K562 (cell line): ENCODE measurements around the gene DUS3L.

Source experiments
- BCL6 ChIP-seq: fragments of 250-450 bp; sonication (Bioruptor Pico); IDR thresholded peaks from 2 replicates; pipeline ENCODE4 v1.4.0; 2020
- CHCHD3 ChIP-seq: fragments of 250-450 bp; sonication (Bioruptor Pico); IDR thresholded peaks from 2 replicates; pipeline ENCODE4 v2.1.2; 2022; ENCODE audit warnings: mild to moderate bottlenecking
- GABPA ChIP-seq: fragments of 200-800 bp; sonication (Bioruptor generic); conservative IDR thresholded peaks from 2 replicates; pipeline ENCODE4 v1.6.1; 2016; ENCODE audit warnings: low read depth, missing genetic modification characterization, missing compliant biosample characterization
- RAD21 ChIP-seq, 2 experiments: fragments of 250-450 bp in 1 of 2; fragments of 450-650 bp in 1 of 2; sonication (Bioruptor Pico) in 1 of 2; formaldehyde crosslinking in 1 of 2; IDR thresholded peaks in 1 of 2; conservative IDR thresholded peaks in 1 of 2; 2 replicates each; pipeline versions ENCODE4 v1.4.0 to v1.8.0; 2020 to 2022; ENCODE audit warnings: mild to moderate bottlenecking in 2 of 2, moderate library complexity in 1 of 2
- TRIM28 ChIP-seq: fragments of 450-650 bp; IDR thresholded peaks from 2 replicates; pipeline ENCODE4 v1.6.1; 2017
- ZNF764 ChIP-seq: fragments of 250-450 bp; sonication (Bioruptor Pico); IDR thresholded peaks from 2 replicates; pipeline ENCODE4 v1.4.0; 2020; ENCODE audit warnings: low read depth, mild to moderate bottlenecking, moderate library complexity
- TF ChIP-seq, protein P1 (sequence below), 3 experiments: IDR thresholded peaks in 2 of 3; conservative IDR thresholded peaks in 1 of 3; 2 replicates each; pipeline ENCODE4 v1.5.1; 2011 to 2012; ENCODE audit warnings: low read length in 3 of 3, mild to moderate bottlenecking in 3 of 3, control low read depth in 2 of 3, improper control_type of control experiment in 1 of 3, inconsistent platforms in 1 of 3, low read depth in 1 of 3, mixed read lengths in 1 of 3, moderate library complexity in 1 of 3; ENCODE audit not compliant: insufficient read depth in 2 of 3
- TF ChIP-seq, protein P2 (sequence below): sonication (generic); formaldehyde crosslinking; IDR thresholded peaks from 2 replicates; pipeline ENCODE4 v1.8.0; 2022; ENCODE audit warnings: missing genetic modification reagents, mild to moderate bottlenecking, borderline replicate concordance

DNA sequence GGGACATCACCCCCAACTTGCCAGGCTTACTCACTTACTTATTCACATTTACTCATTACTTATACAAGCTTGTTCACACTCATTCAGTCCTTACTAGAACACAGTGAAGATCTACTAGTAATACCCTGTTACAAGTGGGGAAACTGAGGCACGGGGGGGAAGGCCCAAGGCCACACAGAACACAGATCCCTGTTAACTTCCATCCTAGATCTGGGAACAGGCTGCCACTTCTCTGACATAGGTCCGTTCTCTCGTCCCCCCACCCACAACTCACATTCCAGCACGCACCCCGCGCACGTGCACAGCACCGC lies 12.4 kb upstream of the DUS3L start:
- TF ChIP-seq, protein P1, sequence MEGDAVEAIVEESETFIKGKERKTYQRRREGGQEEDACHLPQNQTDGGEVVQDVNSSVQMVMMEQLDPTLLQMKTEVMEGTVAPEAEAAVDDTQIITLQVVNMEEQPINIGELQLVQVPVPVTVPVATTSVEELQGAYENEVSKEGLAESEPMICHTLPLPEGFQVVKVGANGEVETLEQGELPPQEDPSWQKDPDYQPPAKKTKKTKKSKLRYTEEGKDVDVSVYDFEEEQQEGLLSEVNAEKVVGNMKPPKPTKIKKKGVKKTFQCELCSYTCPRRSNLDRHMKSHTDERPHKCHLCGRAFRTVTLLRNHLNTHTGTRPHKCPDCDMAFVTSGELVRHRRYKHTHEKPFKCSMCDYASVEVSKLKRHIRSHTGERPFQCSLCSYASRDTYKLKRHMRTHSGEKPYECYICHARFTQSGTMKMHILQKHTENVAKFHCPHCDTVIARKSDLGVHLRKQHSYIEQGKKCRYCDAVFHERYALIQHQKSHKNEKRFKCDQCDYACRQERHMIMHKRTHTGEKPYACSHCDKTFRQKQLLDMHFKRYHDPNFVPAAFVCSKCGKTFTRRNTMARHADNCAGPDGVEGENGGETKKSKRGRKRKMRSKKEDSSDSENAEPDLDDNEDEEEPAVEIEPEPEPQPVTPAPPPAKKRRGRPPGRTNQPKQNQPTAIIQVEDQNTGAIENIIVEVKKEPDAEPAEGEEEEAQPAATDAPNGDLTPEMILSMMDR (IDR thresholded peaks at IDR 0.05 in 2 of 3, conservative IDR thresholded peaks at IDR 0.05 in 1 of 3; ENCODE audit: insufficient read depth in 2 of 3, low read depth in 1 of 3, low read length in 3 of 3) = no peak
- TF ChIP-seq RAD21 (CRISPR knock-in tag; conservative IDR thresholded peaks at IDR 0.05 in 1 of 2, IDR thresholded peaks at IDR 0.05 in 1 of 2) (no peak), TRIM28 (no peak), CHCHD3 (CRISPR knock-in tag) (no peak), BCL6 (CRISPR knock-in tag) (no peak), GABPA (no peak), ZNF764 (CRISPR knock-in tag) (no peak)
- TF ChIP-seq, protein P2, sequence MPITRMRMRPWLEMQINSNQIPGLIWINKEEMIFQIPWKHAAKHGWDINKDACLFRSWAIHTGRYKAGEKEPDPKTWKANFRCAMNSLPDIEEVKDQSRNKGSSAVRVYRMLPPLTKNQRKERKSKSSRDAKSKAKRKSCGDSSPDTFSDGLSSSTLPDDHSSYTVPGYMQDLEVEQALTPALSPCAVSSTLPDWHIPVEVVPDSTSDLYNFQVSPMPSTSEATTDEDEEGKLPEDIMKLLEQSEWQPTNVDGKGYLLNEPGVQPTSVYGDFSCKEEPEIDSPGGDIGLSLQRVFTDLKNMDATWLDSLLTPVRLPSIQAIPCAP (CRISPR knock-in tag) = no peak
